Osteoblast (primary cell): ENCODE measurements around the gene GSDMA. TPM values are rescaled to one million over a fixed set of nuclear protein-coding genes. Genes with fewer than 3 reads are reported as not detected.

ENCODE experiments used
- DNase-seq: peaks from one replicate; pipeline ENCODE4 v3.0.0; 2011; ENCODE audit warnings: low spot score, mixed read lengths; ENCODE audit not compliant: insufficient read length; ENCODE audit errors: missing footprints
- H2AFZ ChIP-seq: 2 replicates; pipeline ENCODE4 v1.6.0; 2011; ENCODE audit warnings: mild to moderate bottlenecking, low read length
- H3K27ac ChIP-seq: 2 replicates; pipeline ENCODE4 v1.5.1; 2011; ENCODE audit warnings: mild to moderate bottlenecking, low read depth, low read length, moderate library complexity
- H3K27me3 ChIP-seq: 2 replicates; pipeline ENCODE4 v1.6.0; 2012; ENCODE audit warnings: mild to moderate bottlenecking, control low read depth, inconsistent platforms, low read length, moderate library complexity; ENCODE audit not compliant: insufficient read depth
- H3K36me3 ChIP-seq: 2 replicates; pipeline ENCODE4 v1.5.1; 2011; ENCODE audit warnings: mild to moderate bottlenecking, low read length, control low read depth, moderate library complexity; ENCODE audit not compliant: insufficient read depth
- H3K4me1 ChIP-seq: 2 replicates; pipeline ENCODE4 v1.5.1; 2011; ENCODE audit warnings: mild to moderate bottlenecking, low read length, control low read depth, moderate library complexity; ENCODE audit not compliant: insufficient read depth
- H3K4me2 ChIP-seq: 2 replicates; pipeline ENCODE4 v1.6.0; 2011; ENCODE audit warnings: mild to moderate bottlenecking, low read length; ENCODE audit not compliant: insufficient read depth
- H3K4me3 ChIP-seq: fragments of 200-600 bp; sonication (generic); 3 replicates; pipeline ENCODE4 v1.5.1; 2012; ENCODE audit warnings: mild to moderate bottlenecking, low read length, inconsistent platforms; ENCODE audit not compliant: insufficient read depth
- H3K79me2 ChIP-seq: 2 replicates; pipeline ENCODE4 v1.6.0; 2012; ENCODE audit warnings: mild to moderate bottlenecking, low read length, control low read depth, inconsistent platforms; ENCODE audit not compliant: insufficient read depth
- H3K9me3 ChIP-seq: 2 replicates; pipeline ENCODE4 v1.5.1; 2011; ENCODE audit warnings: low read depth, low read length, control low read depth
- H4K20me1 ChIP-seq: 2 replicates; pipeline ENCODE4 v1.6.0; 2012; ENCODE audit warnings: mild to moderate bottlenecking, low read length, control low read depth; ENCODE audit not compliant: insufficient read depth
- CTCF ChIP-seq: IDR thresholded peaks from 2 replicates; pipeline ENCODE4 v1.5.1; 2011; ENCODE audit warnings: mild to moderate bottlenecking, low read depth, low read length, moderate library complexity; ENCODE audit errors: extremely low read depth
- total RNA-seq: library from RNA; depleted of rRNA; stranded (reverse); fragments of >200 nt; gene quantifications from 2 replicates; pipeline ENCODE4 v1.2.3, GENCODE V29; 2012

GSDMA gene
- total RNA-seq, 1 donor, result under 0.01 TPM

- Histone ChIP-seq H3K4me1 (peaks cover 14% of the 10 kb centered on the region), H3K9me3 (no peaks in the 10 kb centered on the region), H3K27ac (no peak overlapping the region), H3K4me3 (no peak overlapping the region), H3K27me3 (peaks cover 25% of the 10 kb centered on the region), H2AFZ (no peak overlapping the region), H3K4me2 (no peak overlapping the region), H3K79me2 (no peaks in the 10 kb centered on the region), H4K20me1 (no peaks in the 10 kb centered on the region), H3K36me3 (no peaks in the 10 kb centered on the region)
- no peak for DNase-seq
- no peak for TF ChIP-seq CTCF
These were observed 6.6 kb downstream of the GSDMA start for GRCh38 chr17:39969375-39969774.

DNA sequence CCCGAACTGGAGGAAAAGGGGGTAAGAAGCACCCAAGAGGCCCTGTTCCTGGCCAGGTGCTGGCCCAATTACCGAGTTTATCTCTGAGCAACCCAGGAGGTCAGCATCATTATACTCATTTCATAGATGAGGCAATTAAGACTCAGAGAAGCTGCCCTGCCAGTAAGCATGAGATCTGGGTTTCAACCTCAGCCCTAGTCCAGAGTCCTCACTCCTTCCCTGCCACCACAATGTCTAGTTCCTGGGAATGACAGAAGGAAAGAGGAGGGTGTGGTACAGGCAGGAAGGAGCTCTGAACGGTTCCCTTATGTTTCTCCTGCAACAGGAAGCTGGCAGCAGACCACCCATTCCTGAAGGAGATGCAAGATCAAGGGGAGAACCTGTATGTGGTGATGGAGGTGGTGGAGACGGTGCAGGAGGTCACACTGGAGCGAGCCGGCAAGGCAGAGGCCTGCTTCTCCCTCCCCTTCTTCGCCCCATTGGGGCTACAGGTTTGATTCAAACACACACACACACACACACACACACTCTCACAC lies 7.4 kb downstream of the GSDMA start:
- no peak for DNase-seq
- peaks cover 14% of the 10 kb centered on the region for H3K4me1 ChIP-seq
- H3K4me2 ChIP-seq, result no peak overlapping the region
- no peak overlapping the region for H2AFZ ChIP-seq
- peaks cover 18% of the 10 kb centered on the region for H3K27me3 ChIP-seq
- no peak overlapping the region for H3K4me3 ChIP-seq
- no peak overlapping the region for H3K27ac ChIP-seq
- H3K9me3 ChIP-seq, result no peaks in the 10 kb centered on the region
- TF ChIP-seq CTCF, result no peak
- no peaks in the 10 kb centered on the region for H3K36me3 ChIP-seq
- H3K79me2 ChIP-seq, result no peaks in the 10 kb centered on the region
- no peaks in the 10 kb centered on the region for H4K20me1 ChIP-seq

- Histone ChIP-seq H3K4me1 (peaks cover 14% of the 10 kb centered on the region), H3K9me3 (no peaks in the 10 kb centered on the region)
- no peak for TF ChIP-seq CTCF
These were observed 8.3 kb downstream of the GSDMA start for GRCh38 chr17:39971076-39971603.

DNA sequence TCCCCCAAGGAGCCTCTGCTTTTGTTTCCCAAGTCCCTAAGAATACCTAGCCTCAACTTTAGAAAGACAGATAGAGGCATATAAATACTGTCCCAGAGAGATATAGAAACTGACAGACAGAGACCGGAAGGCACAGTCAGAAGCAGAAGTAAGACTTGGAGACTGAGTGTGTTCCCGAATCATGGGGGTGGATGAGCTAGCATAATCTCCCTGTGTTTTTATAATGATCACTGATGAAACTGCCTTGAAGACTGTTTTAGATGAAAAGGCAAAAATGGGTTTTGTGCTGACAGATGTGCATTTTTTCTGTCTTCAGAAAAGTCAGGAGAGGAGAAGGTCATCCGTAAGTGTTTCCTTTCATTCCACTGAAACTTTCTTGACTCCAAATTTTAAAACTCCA lies 9.5 kb downstream of the GSDMA start:
- H4K20me1 ChIP-seq, result no peaks in the 10 kb centered on the region
- peaks cover 10% of the 10 kb centered on the region for H3K27me3 ChIP-seq
- peak overlapping the region; percentile 24 for H3K27ac ChIP-seq
- peaks cover 14% of the 10 kb centered on the region for H3K4me1 ChIP-seq
- TF ChIP-seq CTCF, result no peak
- peak overlapping the region; percentile 50 for H2AFZ ChIP-seq
- H3K4me3 ChIP-seq, result peak overlapping the region; percentile 6
- H3K36me3 ChIP-seq, result no peaks in the 10 kb centered on the region
- no peak for DNase-seq
- H3K79me2 ChIP-seq, result no peaks in the 10 kb centered on the region
- H3K9me3 ChIP-seq, result no peaks in the 10 kb centered on the region
- H3K4me2 ChIP-seq, result peak overlapping the region; percentile 68

More at GRCh38 chr17:39971076-39971603, 8.3 kb downstream of the GSDMA start:
- Histone ChIP-seq H2AFZ (no peak overlapping the region), H3K4me2 (no peak overlapping the region), H3K4me3 (no peak overlapping the region), H4K20me1 (no peaks in the 10 kb centered on the region), H3K36me3 (no peaks in the 10 kb centered on the region), H3K27me3 (peaks cover 10% of the 10 kb centered on the region), H3K79me2 (no peaks in the 10 kb centered on the region), H3K27ac (no peak overlapping the region)
- no peak for DNase-seq
